GM18526 (cell line): ENCODE measurements around the gene RHOB.

Source experiments
- POLR2A ChIP-seq: IDR thresholded peaks from 3 replicates; pipeline ENCODE4 v1.6.1; 2011; ENCODE audit not compliant: insufficient read length; ENCODE audit errors: extremely low read depth

Gene RHOB

GRCh38 chr2:20476481-20476880 lies 29.6 kb downstream of the RHOB start:
- TF ChIP-seq POLR2A, result no peak

- no peak for TF ChIP-seq POLR2A
Observed at GRCh38 chr2:20476950-20477349, 30.1 kb downstream of the RHOB start.

GRCh38 chr2:20478961-20479360 lies 32.1 kb downstream of the RHOB start:
- TF ChIP-seq POLR2A, result no peak

GRCh38 chr2:20479835-20480234 lies 33.0 kb downstream of the RHOB start:
- TF ChIP-seq POLR2A, result no peak

GRCh38 chr2:20480913-20481312 lies 34.0 kb downstream of the RHOB start:
- no peak for TF ChIP-seq POLR2A

- no peak for TF ChIP-seq POLR2A
Observed at GRCh38 chr2:20481798-20482405, 35.0 kb downstream of the RHOB start.

GRCh38 chr2:20482725-20483124 lies 35.9 kb downstream of the RHOB start:
- no peak for TF ChIP-seq POLR2A

GRCh38 chr2:20483194-20483895 lies 36.5 kb downstream of the RHOB start:
- TF ChIP-seq POLR2A, result no peak

- TF ChIP-seq POLR2A, result no peak
Observed at GRCh38 chr2:20484034-20484617, 37.3 kb downstream of the RHOB start.

GRCh38 chr2:20484810-20485611 lies 38.1 kb downstream of the RHOB start:
- TF ChIP-seq POLR2A, result no peak

- TF ChIP-seq POLR2A, result no peak
Observed at GRCh38 chr2:20485612-20486388, 38.9 kb downstream of the RHOB start.

GRCh38 chr2:20486571-20486970 lies 39.7 kb downstream of the RHOB start:
- TF ChIP-seq POLR2A, result no peak

GRCh38 chr2:20487030-20487391 lies 40.1 kb downstream of the RHOB start:
- no peak for TF ChIP-seq POLR2A

GRCh38 chr2:20487392-20488174 lies 40.7 kb downstream of the RHOB start:
- TF ChIP-seq POLR2A, result no peak
